Mesenchymal stem cell (in vitro differentiated cells and primary cell): ENCODE data around the gene LENG8.

ENCODE experiments used
- DNase-seq: peaks from one replicate; pipeline ENCODE4 v3.0.0-alpha.2; 2013
- H2AFZ ChIP-seq: one replicate; pipeline ENCODE4 v1.6.1; 2013; ENCODE audit warnings: low read depth, mild to moderate bottlenecking, control low read depth, inconsistent platforms, low read length, moderate library complexity
- H2AK5ac ChIP-seq: 2 replicates; pipeline ENCODE4 v1.6.1; 2013; ENCODE audit warnings: low read length, moderate library complexity, mild to moderate bottlenecking, inconsistent platforms; ENCODE audit not compliant: severe bottlenecking
- H2BK120ac ChIP-seq: one replicate; pipeline ENCODE4 v1.6.1; 2013; ENCODE audit warnings: low read depth, mild to moderate bottlenecking, inconsistent platforms, low read length, moderate library complexity
- H2BK12ac ChIP-seq, 2 experiments: one replicate each; pipeline ENCODE4 v1.6.1; 2013; ENCODE audit warnings: inconsistent platforms in 2 of 2, low read length in 2 of 2, mild to moderate bottlenecking in 2 of 2, moderate library complexity in 2 of 2, control low read depth in 1 of 2
- H2BK15ac ChIP-seq: one replicate; pipeline ENCODE4 v1.6.1; 2013; ENCODE audit warnings: mild to moderate bottlenecking, low read depth, inconsistent platforms; ENCODE audit not compliant: poor library complexity, severe bottlenecking
- H2BK5ac ChIP-seq: 2 replicates; pipeline ENCODE4 v1.6.1; 2013; ENCODE audit warnings: low read depth, mild to moderate bottlenecking, low read length, control low read depth, inconsistent platforms; ENCODE audit not compliant: poor library complexity, severe bottlenecking
- H3K14ac ChIP-seq, 2 experiments: one replicate each; pipeline ENCODE4 v1.6.1; 2013; ENCODE audit warnings: inconsistent platforms in 2 of 2, low read length in 2 of 2, control low read depth in 1 of 2, mild to moderate bottlenecking in 1 of 2, moderate library complexity in 1 of 2
- H3K18ac ChIP-seq, 2 experiments: one replicate each; pipeline ENCODE4 v1.6.1; 2013; ENCODE audit warnings: inconsistent platforms in 2 of 2, low read length in 2 of 2, control low read depth in 1 of 2, low read depth in 1 of 2, mild to moderate bottlenecking in 1 of 2
- H3K23ac ChIP-seq, 2 experiments: one replicate each; pipeline ENCODE4 v1.6.1; 2013; ENCODE audit warnings: inconsistent platforms in 2 of 2, low read length in 2 of 2, mild to moderate bottlenecking in 2 of 2, moderate library complexity in 2 of 2, control low read depth in 1 of 2
- H3K27ac ChIP-seq: 2 replicates; pipeline ENCODE4 v1.5.1; 2013; ENCODE audit warnings: mild to moderate bottlenecking, moderate library complexity, low read length, control low read depth, inconsistent platforms; ENCODE audit not compliant: poor library complexity, severe bottlenecking
- H3K27me3 ChIP-seq, 2 experiments: 2 replicates each; pipeline versions ENCODE4 v1.6.1 to v1.7.0; 2013; ENCODE audit warnings: low read length in 2 of 2, mild to moderate bottlenecking in 2 of 2, moderate library complexity in 2 of 2, control low read depth in 1 of 2, inconsistent platforms in 1 of 2; ENCODE audit not compliant: control insufficient read depth in 1 of 2, insufficient read depth in 1 of 2
- H3K36me3 ChIP-seq, 2 experiments: 2 replicates each; pipeline versions ENCODE4 v1.6.1 to v1.7.0; 2013; ENCODE audit warnings: low read length in 2 of 2, control low read depth in 1 of 2, inconsistent platforms in 1 of 2, low read depth in 1 of 2, mild to moderate bottlenecking in 1 of 2; ENCODE audit not compliant: insufficient read depth in 2 of 2, control insufficient read depth in 1 of 2
- H3K4ac ChIP-seq, 2 experiments: one replicate each; pipeline ENCODE4 v1.6.1; 2013; ENCODE audit warnings: inconsistent platforms in 2 of 2, low read length in 2 of 2, mild to moderate bottlenecking in 2 of 2, moderate library complexity in 2 of 2, control low read depth in 1 of 2, low read depth in 1 of 2
- H3K4me1 ChIP-seq: 2 replicates; pipeline ENCODE4 v1.6.1; 2013; ENCODE audit warnings: low read depth, low read length, control low read depth; ENCODE audit not compliant: control insufficient read depth, insufficient read depth
- H3K4me2 ChIP-seq: 2 replicates; pipeline ENCODE4 v1.6.1; 2013; ENCODE audit warnings: low read length, mild to moderate bottlenecking, inconsistent platforms; ENCODE audit not compliant: poor library complexity, severe bottlenecking
- H3K4me3 ChIP-seq, 2 experiments: 2 replicates each; pipeline versions ENCODE4 v1.5.1 to v1.7.0; 2013; ENCODE audit warnings: low read length in 2 of 2, mild to moderate bottlenecking in 2 of 2, control low read depth in 1 of 2, low read depth in 1 of 2; ENCODE audit not compliant: insufficient read depth in 1 of 2
- H3K79me1 ChIP-seq: replicated peaks from 2 replicates; pipeline ENCODE4 v1.6.1; 2013; ENCODE audit warnings: mild to moderate bottlenecking, control low read depth, low read length, inconsistent platforms; ENCODE audit not compliant: poor library complexity, severe bottlenecking
- H3K9ac ChIP-seq: 2 replicates; pipeline ENCODE4 v1.7.0; 2013; ENCODE audit warnings: mild to moderate bottlenecking, low read length, moderate library complexity
- H3K9me3 ChIP-seq: 2 replicates; pipeline ENCODE4 v1.7.0; 2013; ENCODE audit warnings: mild to moderate bottlenecking, low read length; ENCODE audit not compliant: control insufficient read depth
- H4K8ac ChIP-seq: one replicate; pipeline ENCODE4 v1.6.1; 2013; ENCODE audit warnings: inconsistent platforms, mild to moderate bottlenecking, low read length, moderate library complexity
- H4K91ac ChIP-seq: one replicate; pipeline ENCODE4 v1.6.1; 2013; ENCODE audit warnings: mild to moderate bottlenecking, low read length, inconsistent platforms
- WGBS: methylation state at CpG from one replicate; pipeline ENCODE4 v1.1.7; 2013; ENCODE audit warnings: mixed read lengths; 5-methylcytosine and 5-hydroxymethylcytosine counted together

The LENG8 gene

DNA sequence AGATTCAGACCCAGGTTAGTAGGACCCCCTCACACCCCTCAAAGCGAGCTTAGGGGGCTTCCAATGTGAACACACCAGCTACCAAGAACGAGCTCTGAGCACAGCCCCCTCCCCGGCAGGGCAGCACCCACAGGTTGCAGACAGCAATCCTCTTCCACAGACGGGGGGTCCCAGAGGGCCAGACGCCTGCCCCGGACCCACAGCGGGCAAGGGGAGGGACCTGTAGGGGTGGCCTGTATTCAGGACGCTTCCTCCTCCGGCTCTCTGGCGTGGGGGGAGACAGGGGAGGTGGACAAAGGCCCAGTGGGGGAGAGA is 29.0 kb upstream of the LENG8 start:
- H3K36me3 ChIP-seq, result peaks cover 0 to 6% of the 10 kb centered on the region in 2 experiments
- no peak overlapping the region for H3K23ac ChIP-seq
- WGBS, result 17% methylated on average over 10 of the region's 10 CpGs
- H3K4me1 ChIP-seq, result peaks cover 12% of the 10 kb centered on the region
- no peak overlapping the region for H2AK5ac ChIP-seq
- no peak overlapping the region for H2AFZ ChIP-seq
- H4K8ac ChIP-seq, result no peak overlapping the region
- H3K9ac ChIP-seq, result no peak overlapping the region
- H2BK5ac ChIP-seq, result no peak overlapping the region
- no peak overlapping the region for H3K4me3 ChIP-seq
- peaks cover 67 to 69% of the 10 kb centered on the region in 2 experiments for H3K27me3 ChIP-seq
- H2BK120ac ChIP-seq, result no peak overlapping the region
- no peaks in the 10 kb centered on the region for H3K79me1 ChIP-seq
- H3K14ac ChIP-seq, result no peak overlapping the region
- no peak overlapping the region for H2BK15ac ChIP-seq
- no peak overlapping the region for H3K27ac ChIP-seq
- DNase-seq, result no peak
- H3K4me2 ChIP-seq, result no peak overlapping the region
- H3K9me3 ChIP-seq, result no peaks in the 10 kb centered on the region
- no peak overlapping the region for H3K4ac ChIP-seq
- H2BK12ac ChIP-seq, result no peak overlapping the region
- no peak overlapping the region for H3K18ac ChIP-seq
- H4K91ac ChIP-seq, result no peak overlapping the region

DNA sequence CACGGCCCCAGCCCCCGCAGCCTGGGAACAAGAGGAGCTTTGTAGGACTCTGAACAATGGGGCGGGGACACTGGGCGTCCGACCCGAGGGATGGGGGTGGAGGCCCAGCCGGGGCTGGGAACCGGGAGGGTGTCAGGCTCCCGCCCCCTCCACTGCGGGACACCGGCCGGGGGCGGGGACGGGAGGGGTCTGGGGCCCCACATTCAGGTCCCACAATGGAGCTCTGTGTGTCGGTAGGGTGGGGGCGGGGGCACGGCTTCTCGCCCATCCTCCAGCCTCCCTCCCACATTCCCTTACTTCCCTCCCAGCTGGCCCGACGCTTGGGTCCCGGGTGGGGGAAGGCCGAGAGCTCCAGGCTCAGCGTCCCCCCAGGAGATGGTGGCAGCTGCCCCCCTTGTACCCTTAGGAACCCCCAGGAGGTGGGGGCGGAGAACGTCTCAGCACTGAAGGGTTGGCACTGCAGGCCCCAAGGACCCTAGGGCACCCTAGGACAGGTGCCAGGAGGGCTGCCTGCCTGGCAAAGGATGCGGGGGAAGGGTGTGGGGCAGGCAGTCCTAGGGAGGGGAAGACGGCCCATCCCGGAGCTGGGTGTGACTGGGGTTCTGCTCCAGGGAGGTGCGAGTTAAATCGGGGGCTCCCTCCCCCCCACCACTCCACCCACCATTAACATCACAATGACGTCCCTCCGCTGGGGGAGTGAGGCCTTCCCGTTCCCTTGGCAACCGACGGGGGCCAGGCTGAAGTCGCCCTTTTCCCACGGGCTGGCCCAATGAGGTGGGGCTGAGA is 28.4 kb upstream of the LENG8 start:
- 6% methylated on average over 16 of the region's 37 CpGs for WGBS
- peaks cover 12% of the 10 kb centered on the region for H3K4me1 ChIP-seq
- H2BK12ac ChIP-seq, result no peak overlapping the region
- no peak overlapping the region for H4K91ac ChIP-seq
- no peaks in the 10 kb centered on the region for H3K9me3 ChIP-seq
- no peak overlapping the region for H4K8ac ChIP-seq
- H3K4ac ChIP-seq, result no peak overlapping the region
- H3K4me2 ChIP-seq, result no peak overlapping the region
- H3K14ac ChIP-seq, result no peak overlapping the region
- H2AK5ac ChIP-seq, result no peak overlapping the region
- H3K23ac ChIP-seq, result no peak overlapping the region
- H3K36me3 ChIP-seq, result peaks cover 0 to 6% of the 10 kb centered on the region in 2 experiments
- H2BK15ac ChIP-seq, result no peak overlapping the region
- no peak overlapping the region for H3K18ac ChIP-seq
- H3K4me3 ChIP-seq, result no peak overlapping the region
- no peak overlapping the region for H3K9ac ChIP-seq
- no peak for DNase-seq
- no peak overlapping the region for H2BK5ac ChIP-seq
- H3K27me3 ChIP-seq, result peaks cover 64 to 70% of the 10 kb centered on the region in 2 experiments
- H3K27ac ChIP-seq, result no peak overlapping the region
- no peak overlapping the region for H2BK120ac ChIP-seq
- no peak overlapping the region for H2AFZ ChIP-seq
- H3K79me1 ChIP-seq, result no peaks in the 10 kb centered on the region

DNA sequence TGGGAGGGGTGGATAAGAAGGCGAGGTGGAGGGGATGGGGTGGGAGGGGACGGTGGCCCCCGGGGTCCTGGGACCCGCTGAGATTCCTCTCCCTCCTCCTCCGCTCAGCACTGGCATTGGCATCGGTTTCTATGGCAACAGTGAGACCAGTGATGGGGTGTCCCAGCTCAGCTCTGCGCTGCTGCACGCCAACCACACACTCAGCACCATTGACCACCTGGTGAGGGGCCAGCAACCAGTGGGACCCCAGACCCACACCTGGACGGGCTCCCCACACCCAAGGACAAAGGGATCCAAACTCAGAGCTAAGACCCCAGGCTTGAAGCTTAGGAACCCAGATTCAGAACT is 27.9 kb upstream of the LENG8 start:
- 63% methylated on average over 5 of the region's 9 CpGs for WGBS

DNA sequence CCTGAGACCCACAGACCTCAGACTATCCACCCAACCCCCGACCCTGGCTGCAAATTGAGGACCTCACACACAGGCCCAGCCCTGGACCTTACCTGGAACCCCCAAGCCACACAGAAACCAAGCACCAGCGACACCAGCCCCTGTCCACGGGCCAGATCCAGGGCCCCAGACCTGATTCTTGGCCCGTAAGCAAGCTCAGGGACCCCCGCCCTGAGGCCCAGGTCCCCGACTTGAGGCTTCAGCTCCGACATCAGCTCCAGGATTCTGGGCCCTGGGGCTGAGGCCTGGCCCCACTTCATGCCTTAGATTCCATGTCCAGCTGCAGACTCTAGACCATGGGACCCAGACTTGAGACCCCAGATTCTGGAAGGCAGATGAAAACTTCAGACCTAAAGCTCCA is 27.5 kb upstream of the LENG8 start:
- peaks cover 56 to 69% of the 10 kb centered on the region in 2 experiments for H3K27me3 ChIP-seq
- H2AK5ac ChIP-seq, result no peak overlapping the region
- H2BK15ac ChIP-seq, result no peak overlapping the region
- H2BK120ac ChIP-seq, result no peak overlapping the region
- H3K14ac ChIP-seq, result no peak overlapping the region
- no peak for DNase-seq
- no peak overlapping the region for H3K23ac ChIP-seq
- no peak overlapping the region for H3K27ac ChIP-seq
- no peak overlapping the region for H3K9ac ChIP-seq
- H3K79me1 ChIP-seq, result no peaks in the 10 kb centered on the region
- no peak overlapping the region for H2BK12ac ChIP-seq
- H3K4ac ChIP-seq, result no peak overlapping the region
- no peak overlapping the region for H2BK5ac ChIP-seq
- H4K91ac ChIP-seq, result no peak overlapping the region
- 70% methylated on average over 7 of the region's 7 CpGs for WGBS
- no peak overlapping the region for H3K18ac ChIP-seq
- H2AFZ ChIP-seq, result no peak overlapping the region
- H3K4me2 ChIP-seq, result no peak overlapping the region
- H3K36me3 ChIP-seq, result peaks cover 0 to 6% of the 10 kb centered on the region in 2 experiments
- H3K4me1 ChIP-seq, result peaks cover 14% of the 10 kb centered on the region
- H3K4me3 ChIP-seq, result no peak overlapping the region
- no peaks in the 10 kb centered on the region for H3K9me3 ChIP-seq
- H4K8ac ChIP-seq, result no peak overlapping the region

More for the DNA sequence above, 27.9 kb upstream of the LENG8 start:
- no peak overlapping the region for H4K91ac ChIP-seq
- H2BK5ac ChIP-seq, result no peak overlapping the region
- no peak overlapping the region for H3K27ac ChIP-seq
- no peak overlapping the region for H2BK15ac ChIP-seq
- no peak overlapping the region for H2BK120ac ChIP-seq
- H3K36me3 ChIP-seq, result peaks cover 0 to 6% of the 10 kb centered on the region in 2 experiments
- peaks cover 59 to 68% of the 10 kb centered on the region in 2 experiments for H3K27me3 ChIP-seq
- no peaks in the 10 kb centered on the region for H3K9me3 ChIP-seq
- no peak overlapping the region for H3K14ac ChIP-seq
- no peak overlapping the region for H2AK5ac ChIP-seq
- no peak for DNase-seq
- no peaks in the 10 kb centered on the region for H3K79me1 ChIP-seq
- H3K4ac ChIP-seq, result no peak overlapping the region
- no peak overlapping the region for H3K9ac ChIP-seq
- H3K23ac ChIP-seq, result no peak overlapping the region
- H2AFZ ChIP-seq, result no peak overlapping the region
- H3K4me3 ChIP-seq, result no peak overlapping the region
- H2BK12ac ChIP-seq, result no peak overlapping the region
- H4K8ac ChIP-seq, result no peak overlapping the region
- no peak overlapping the region for H3K4me2 ChIP-seq
- peaks cover 12% of the 10 kb centered on the region for H3K4me1 ChIP-seq
- H3K18ac ChIP-seq, result no peak overlapping the region
